ENCODE data around the gene RBMS1.

GRCh38 chr2:160362018-160362417, 131.6 kb downstream of the RBMS1 start:
- TF ChIP-seq POLR2AphosphoS5 (IDR thresholded peaks at IDR 0.05) (no peak), CTCF (IDR thresholded peaks at IDR 0.05) (no peak), POLR2A (IDR thresholded peaks at IDR 0.05) (no peak), EP300 (IDR thresholded peaks at IDR 0.05) (no peak)

Data from sigmoid colon (tissue), 4 donors.